ENCODE results near the gene DDR2.
"Not testable (repeated sequence)": the region's sequence is repeated elsewhere in the genome, so short reads cannot be mapped to it uniquely, and the experiment has no call there.

DDR2 gene

DNA sequence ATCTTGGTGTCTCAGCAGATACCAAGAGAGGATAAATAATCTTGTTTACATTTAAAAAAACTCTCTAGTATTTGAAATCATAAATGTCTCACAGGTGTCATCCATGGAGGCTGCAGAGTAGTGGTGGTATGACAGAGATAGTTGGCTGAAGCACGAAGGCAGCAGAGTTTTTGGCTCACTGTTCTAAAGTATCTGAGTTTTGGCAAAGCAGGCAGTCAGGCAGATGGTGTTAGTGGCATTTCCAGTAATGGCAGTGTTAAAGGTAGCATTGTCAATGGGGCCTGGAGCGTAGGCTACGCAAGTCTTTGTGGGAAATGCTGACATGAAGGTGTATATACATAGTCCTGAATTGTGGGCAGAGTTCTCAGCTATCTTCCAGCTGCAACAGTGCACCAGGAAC, 89.8 kb downstream of the DDR2 start:
- TF ChIP-seq ZFX (IDR thresholded peaks at IDR 0.05) (no peak), CTCF (conservative IDR thresholded peaks at IDR 0.05) (no peak)
- no peak overlapping the region for H3K27ac ChIP-seq

DNA sequence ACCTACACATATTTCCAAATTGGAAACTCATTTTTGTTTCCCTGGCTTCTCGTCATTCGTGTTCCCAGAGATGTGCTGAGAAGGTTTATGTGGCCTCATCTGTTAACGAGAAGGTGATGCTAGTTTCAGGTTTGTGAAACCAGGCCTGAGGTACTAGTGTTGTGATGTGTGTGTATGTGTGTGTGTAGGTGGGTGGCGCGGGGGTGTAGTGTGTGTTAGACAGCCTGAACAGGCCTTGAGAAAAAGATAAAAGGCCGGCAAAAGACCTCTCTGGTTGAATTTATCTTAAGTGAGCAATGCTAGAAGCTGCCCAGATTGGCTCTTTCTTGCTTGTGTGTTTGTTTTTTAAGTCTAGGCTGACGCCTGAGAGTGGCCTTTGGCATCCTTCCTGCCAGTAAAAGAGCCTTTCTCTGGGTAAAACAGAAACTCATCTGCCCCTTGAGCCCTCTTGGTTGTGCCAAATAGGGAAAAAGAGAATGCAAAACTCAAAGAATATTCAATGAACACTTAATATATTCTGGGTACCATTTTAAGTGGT, 92.4 kb downstream of the DDR2 start:
- no peak for TF ChIP-seq CTCF (conservative IDR thresholded peaks at IDR 0.05)
- no peak for TF ChIP-seq ZFX (IDR thresholded peaks at IDR 0.05)
- no peak overlapping the region for H3K27ac ChIP-seq

GRCh38 chr1:162725301-162725837, 93.1 kb downstream of the DDR2 start:
- TF ChIP-seq ZFX (IDR thresholded peaks at IDR 0.05) (no peak), CTCF (conservative IDR thresholded peaks at IDR 0.05) (no peak)
- no peak overlapping the region for H3K27ac ChIP-seq

GRCh38 chr1:162726555-162726954, 94.3 kb downstream of the DDR2 start:
- no peak overlapping the region for H3K27ac ChIP-seq
- TF ChIP-seq ZFX (IDR thresholded peaks at IDR 0.05) (no peak), CTCF (conservative IDR thresholded peaks at IDR 0.05) (no peak)

DNA sequence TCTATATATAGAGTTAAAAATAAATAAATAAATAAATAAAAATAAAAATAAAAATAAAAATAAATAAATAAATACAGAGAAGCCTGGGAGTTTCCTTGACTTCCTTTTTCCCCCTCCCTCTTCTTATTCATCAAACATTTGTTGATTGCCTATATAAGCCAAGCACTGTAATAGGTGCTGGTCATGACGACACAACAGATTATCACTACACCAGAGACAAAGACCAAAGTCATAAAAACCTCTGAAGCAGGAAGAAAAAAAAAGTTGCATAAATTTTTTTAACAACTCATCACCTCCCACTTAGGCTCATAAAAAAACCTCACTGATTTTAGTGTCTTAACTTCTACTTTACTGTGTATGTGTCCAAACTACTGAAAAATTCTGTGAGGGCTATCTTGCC, 95.2 kb downstream of the DDR2 start:
- H3K27ac ChIP-seq = not testable (repeated sequence)

DNA sequence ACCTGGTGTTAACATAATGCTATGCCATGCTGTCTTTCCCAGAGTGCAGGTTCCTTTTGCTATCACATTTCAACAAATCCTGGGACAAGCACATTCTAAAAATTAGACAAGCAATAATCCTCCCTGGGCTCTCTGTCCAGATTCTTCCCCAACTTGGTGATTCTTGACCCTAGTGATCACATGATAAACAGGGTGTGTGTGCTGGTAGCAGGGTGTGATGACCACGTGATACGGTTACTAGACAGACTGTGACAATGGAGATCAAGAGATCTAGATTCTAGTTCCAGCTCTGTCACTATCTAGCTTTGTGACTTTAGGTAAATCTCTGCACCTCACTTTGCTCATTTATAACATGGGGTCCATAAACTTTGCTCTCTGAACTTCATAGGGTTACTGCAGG, 96.3 kb downstream of the DDR2 start:
- no peak for TF ChIP-seq CTCF (conservative IDR thresholded peaks at IDR 0.05)
- no peak for TF ChIP-seq ZFX (IDR thresholded peaks at IDR 0.05)
- no peak overlapping the region for H3K27ac ChIP-seq

- not testable (repeated sequence) for H3K27ac ChIP-seq
Observed at GRCh38 chr1:162729195-162729774, 97.0 kb downstream of the DDR2 start.

DNA sequence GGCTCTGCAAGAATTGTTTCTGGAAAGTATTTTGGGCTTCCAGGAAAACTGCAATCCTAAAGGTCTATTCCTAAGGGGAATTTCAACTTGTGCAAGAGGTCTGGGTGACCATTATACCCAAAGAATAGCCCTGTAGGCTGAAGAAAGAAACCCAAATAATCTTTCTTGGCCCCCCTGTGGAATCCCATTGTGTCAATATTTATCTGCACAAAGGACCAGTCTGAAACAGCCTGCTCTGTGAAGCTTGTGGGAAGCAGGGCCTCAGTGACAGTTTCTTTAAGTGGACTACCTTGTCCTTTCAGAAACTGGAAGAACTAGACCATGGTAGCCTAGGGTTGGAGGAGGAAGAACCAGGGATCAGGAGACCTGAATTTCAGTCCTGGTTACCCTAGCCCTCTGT, 99.8 kb downstream of the DDR2 start:
- TF ChIP-seq CTCF (conservative IDR thresholded peaks at IDR 0.05) (no peak), ZFX (IDR thresholded peaks at IDR 0.05) (no peak; the same call in 1 of the 2 replicates)
- H3K27ac ChIP-seq = peak overlapping the region; percentile 87

Measured in C4-2B (cell line).